ENCODE measurements around the gene INPP5A.
A peak's percentile ranks its signal among the peaks of the same experiment; 100 is the strongest.

INPP5A gene

GRCh38 chr10:132631338-132631735 lies 93.8 kb downstream of the INPP5A start:
- H3K27ac Mint-ChIP-seq, result no peak overlapping the region
- H3K9me3 Mint-ChIP-seq, result no peaks in the 10 kb centered on the region
- H3K27me3 Mint-ChIP-seq, result no peaks in the 10 kb centered on the region
- no peak overlapping the region for H3K4me3 Mint-ChIP-seq
- peaks cover 55% of the 10 kb centered on the region for H3K4me1 Mint-ChIP-seq
- no peaks in the 10 kb centered on the region for H3K36me3 Mint-ChIP-seq

- H3K27me3 Mint-ChIP-seq, result no peaks in the 10 kb centered on the region
- H3K27ac Mint-ChIP-seq, result no peak overlapping the region
- H3K9me3 Mint-ChIP-seq, result no peaks in the 10 kb centered on the region
- no peaks in the 10 kb centered on the region for H3K36me3 Mint-ChIP-seq
- peaks cover 52% of the 10 kb centered on the region for H3K4me1 Mint-ChIP-seq
- no peak overlapping the region for H3K4me3 Mint-ChIP-seq
These were observed 94.5 kb downstream of the INPP5A start for GRCh38 chr10:132632091-132632561.

GRCh38 chr10:132632851-132633684 lies 95.5 kb downstream of the INPP5A start:
- H3K27ac Mint-ChIP-seq, result no peak overlapping the region
- peaks cover 53% of the 10 kb centered on the region for H3K4me1 Mint-ChIP-seq

GRCh38 chr10:132634241-132634946 lies 96.8 kb downstream of the INPP5A start:
- Mint-ChIP-seq H3K27me3 (no peaks in the 10 kb centered on the region), H3K36me3 (no peaks in the 10 kb centered on the region), H3K4me3 (no peak overlapping the region), H3K27ac (peak overlapping the region; percentile 30), H3K9me3 (no peaks in the 10 kb centered on the region), H3K4me1 (peaks cover 45% of the 10 kb centered on the region)

More at GRCh38 chr10:132632851-132633684, 95.5 kb downstream of the INPP5A start:
- H3K4me3 Mint-ChIP-seq, result no peak overlapping the region
- no peaks in the 10 kb centered on the region for H3K27me3 Mint-ChIP-seq
- no peaks in the 10 kb centered on the region for H3K36me3 Mint-ChIP-seq
- no peaks in the 10 kb centered on the region for H3K9me3 Mint-ChIP-seq

- no peaks in the 10 kb centered on the region for H3K9me3 Mint-ChIP-seq
- no peak overlapping the region for H3K4me3 Mint-ChIP-seq
- no peaks in the 10 kb centered on the region for H3K36me3 Mint-ChIP-seq
- H3K27ac Mint-ChIP-seq, result no peak overlapping the region
- no peaks in the 10 kb centered on the region for H3K27me3 Mint-ChIP-seq
- H3K4me1 Mint-ChIP-seq, result peaks cover 43% of the 10 kb centered on the region
These were observed 97.3 kb downstream of the INPP5A start for GRCh38 chr10:132634947-132635271.

GRCh38 chr10:132636358-132636757 lies 98.8 kb downstream of the INPP5A start:
- Mint-ChIP-seq H3K9me3 (no peaks in the 10 kb centered on the region), H3K4me1 (peaks cover 45% of the 10 kb centered on the region), H3K27ac (no peak overlapping the region), H3K27me3 (no peaks in the 10 kb centered on the region), H3K36me3 (no peaks in the 10 kb centered on the region), H3K4me3 (no peak overlapping the region)

- no peak overlapping the region for H3K27ac Mint-ChIP-seq
- no peaks in the 10 kb centered on the region for H3K36me3 Mint-ChIP-seq
- H3K9me3 Mint-ChIP-seq, result no peaks in the 10 kb centered on the region
- H3K27me3 Mint-ChIP-seq, result no peaks in the 10 kb centered on the region
- H3K4me1 Mint-ChIP-seq, result peaks cover 51% of the 10 kb centered on the region
- H3K4me3 Mint-ChIP-seq, result no peak overlapping the region
These were observed 100.0 kb downstream of the INPP5A start for GRCh38 chr10:132637477-132638129.

- Mint-ChIP-seq H3K9me3 (no peaks in the 10 kb centered on the region), H3K4me3 (no peak overlapping the region), H3K4me1 (peaks cover 52% of the 10 kb centered on the region), H3K27ac (no peak overlapping the region), H3K27me3 (no peaks in the 10 kb centered on the region), H3K36me3 (no peaks in the 10 kb centered on the region)
These were observed 100.5 kb downstream of the INPP5A start for GRCh38 chr10:132638130-132638515.

GRCh38 chr10:132639470-132639869 lies 101.9 kb downstream of the INPP5A start:
- H3K9me3 Mint-ChIP-seq, result no peaks in the 10 kb centered on the region
- H3K36me3 Mint-ChIP-seq, result no peaks in the 10 kb centered on the region
- no peak overlapping the region for H3K27ac Mint-ChIP-seq
- H3K27me3 Mint-ChIP-seq, result no peaks in the 10 kb centered on the region
- peaks cover 44% of the 10 kb centered on the region for H3K4me1 Mint-ChIP-seq
- no peak overlapping the region for H3K4me3 Mint-ChIP-seq

- Mint-ChIP-seq H3K4me1 (peaks cover 39% of the 10 kb centered on the region), H3K4me3 (no peak overlapping the region), H3K9me3 (no peaks in the 10 kb centered on the region), H3K27me3 (no peaks in the 10 kb centered on the region), H3K36me3 (no peaks in the 10 kb centered on the region), H3K27ac (peak overlapping the region; percentile 55)
These were observed 102.9 kb downstream of the INPP5A start for GRCh38 chr10:132640326-132641125.

- Mint-ChIP-seq H3K36me3 (no peaks in the 10 kb centered on the region), H3K27ac (no peak overlapping the region), H3K4me1 (peaks cover 33% of the 10 kb centered on the region), H3K4me3 (no peak overlapping the region), H3K27me3 (no peaks in the 10 kb centered on the region), H3K9me3 (no peaks in the 10 kb centered on the region)
These were observed 103.8 kb downstream of the INPP5A start for GRCh38 chr10:132641401-132641800.

GRCh38 chr10:132641966-132642731 lies 104.6 kb downstream of the INPP5A start:
- H3K36me3 Mint-ChIP-seq, result no peaks in the 10 kb centered on the region
- no peak overlapping the region for H3K4me3 Mint-ChIP-seq
- H3K27ac Mint-ChIP-seq, result no peak overlapping the region
- H3K4me1 Mint-ChIP-seq, result peaks cover 31% of the 10 kb centered on the region
- no peaks in the 10 kb centered on the region for H3K9me3 Mint-ChIP-seq
- no peaks in the 10 kb centered on the region for H3K27me3 Mint-ChIP-seq

- Mint-ChIP-seq H3K27ac (no peak overlapping the region), H3K36me3 (no peaks in the 10 kb centered on the region), H3K9me3 (no peaks in the 10 kb centered on the region), H3K4me1 (peaks cover 26% of the 10 kb centered on the region), H3K4me3 (no peak overlapping the region), H3K27me3 (no peaks in the 10 kb centered on the region)
These were observed 105.1 kb downstream of the INPP5A start for GRCh38 chr10:132642732-132643008.

GRCh38 chr10:132643709-132644526 lies 106.3 kb downstream of the INPP5A start:
- peaks cover 4% of the 10 kb centered on the region for H3K36me3 Mint-ChIP-seq
- no peak overlapping the region for H3K4me3 Mint-ChIP-seq
- H3K27me3 Mint-ChIP-seq, result no peaks in the 10 kb centered on the region
- peaks cover 20% of the 10 kb centered on the region for H3K4me1 Mint-ChIP-seq
- H3K9me3 Mint-ChIP-seq, result no peaks in the 10 kb centered on the region
- no peak overlapping the region for H3K27ac Mint-ChIP-seq
